ENCODE measurements around the gene ERFE. TPM values are rescaled to one million over a fixed set of nuclear protein-coding genes. Genes with fewer than 3 reads are reported as not detected.
"Not testable (repeated sequence)": the region's sequence is repeated elsewhere in the genome, so short reads cannot be mapped to it uniquely, and the experiment has no call there.

The ERFE gene
- polyA plus RNA-seq, 4 donors, result 4.4 to 7.8 (median 5.1) TPM

DNA sequence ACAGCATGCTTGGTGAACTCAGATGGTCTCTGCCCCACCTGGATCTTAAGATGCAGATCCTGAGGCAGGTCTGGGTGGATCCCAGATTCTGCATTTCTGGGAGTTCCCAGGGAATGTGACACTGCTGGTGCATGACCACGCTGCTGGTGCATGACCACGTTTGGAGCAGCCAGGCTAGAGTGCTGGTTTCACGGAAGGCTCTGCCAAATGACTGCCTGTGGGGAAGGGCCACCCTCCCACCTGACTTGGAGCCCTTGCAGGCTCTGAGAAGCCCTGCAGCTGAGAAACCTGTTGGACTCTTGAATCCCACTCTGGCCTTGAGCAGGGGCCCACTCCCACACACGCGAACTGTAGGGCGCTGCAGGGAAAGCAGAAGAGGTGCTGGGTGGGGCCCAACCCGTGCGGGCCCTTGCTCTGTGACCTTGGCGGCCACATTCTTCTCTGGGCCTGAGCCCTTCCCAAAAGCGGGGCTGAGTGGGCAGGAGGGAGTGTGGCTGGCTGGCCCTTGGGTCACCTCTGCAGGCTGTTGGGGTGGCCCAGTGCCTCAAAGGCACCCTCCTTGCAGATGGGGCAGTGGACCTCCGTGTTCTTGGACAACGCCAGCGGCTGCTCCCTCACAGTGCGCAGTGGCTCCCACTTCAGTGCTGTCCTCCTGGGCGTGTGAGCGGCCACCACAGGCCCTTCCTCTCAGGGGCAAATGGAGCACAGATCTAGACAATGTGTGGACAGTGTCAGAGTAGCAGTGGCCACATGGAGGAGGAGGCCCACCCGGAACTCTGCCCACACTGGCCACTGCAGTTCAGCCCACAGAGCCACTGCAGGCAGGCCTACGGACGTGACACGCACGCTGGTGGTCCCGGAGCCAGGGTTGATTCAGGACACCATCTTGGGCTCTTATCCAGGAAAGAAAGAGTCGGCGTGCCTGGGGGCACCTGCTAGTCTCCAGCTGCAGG lies 7.9 kb downstream of the ERFE start:
- DNase-seq (ENCODE audit: low read depth in 4 of 4, low spot score in 2 of 4), result no peak

DNA sequence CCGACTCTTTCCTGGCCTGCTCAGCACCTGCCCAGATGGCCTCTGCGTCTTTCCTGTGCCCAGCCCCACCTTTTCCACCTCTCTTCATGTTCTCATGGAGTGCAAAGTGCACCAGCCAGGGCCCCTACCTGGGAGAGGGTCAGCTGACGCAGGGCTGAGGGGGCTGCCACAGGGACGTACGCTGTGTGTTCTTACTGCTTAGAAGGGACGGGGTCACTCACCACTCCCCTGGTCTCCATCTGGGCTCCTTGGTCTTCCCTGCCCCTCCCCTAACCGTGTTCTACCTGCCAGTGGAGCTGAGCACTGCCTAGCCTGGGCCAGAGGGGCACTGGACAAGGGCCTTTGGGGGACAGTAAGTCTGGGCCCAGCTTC lies 8.6 kb downstream of the ERFE start:
- no peak for DNase-seq (ENCODE audit: low read depth in 4 of 4, low spot score in 2 of 4)

DNA sequence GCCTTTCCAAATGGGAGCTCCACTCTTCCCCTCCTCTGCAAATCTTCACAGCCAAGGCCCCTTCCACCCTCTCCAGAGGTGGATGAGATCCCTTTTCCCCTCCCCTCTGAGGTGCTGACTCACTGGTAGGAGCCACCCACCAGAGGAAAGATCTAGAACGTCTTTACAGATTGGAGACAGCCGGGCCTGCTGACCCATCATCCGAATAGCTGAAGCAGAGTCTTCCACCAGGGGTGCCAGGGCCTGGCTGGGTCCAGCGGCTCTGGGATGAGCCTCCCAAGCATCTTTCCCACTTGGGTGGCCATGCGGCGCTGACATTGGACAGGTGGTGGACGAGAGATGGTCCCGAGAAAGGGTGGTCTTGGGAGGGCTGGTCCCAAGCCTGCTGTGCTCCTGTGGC lies 9.0 kb downstream of the ERFE start:
- DNase-seq (ENCODE audit: low read depth in 4 of 4, low spot score in 2 of 4), result no peak

DNA sequence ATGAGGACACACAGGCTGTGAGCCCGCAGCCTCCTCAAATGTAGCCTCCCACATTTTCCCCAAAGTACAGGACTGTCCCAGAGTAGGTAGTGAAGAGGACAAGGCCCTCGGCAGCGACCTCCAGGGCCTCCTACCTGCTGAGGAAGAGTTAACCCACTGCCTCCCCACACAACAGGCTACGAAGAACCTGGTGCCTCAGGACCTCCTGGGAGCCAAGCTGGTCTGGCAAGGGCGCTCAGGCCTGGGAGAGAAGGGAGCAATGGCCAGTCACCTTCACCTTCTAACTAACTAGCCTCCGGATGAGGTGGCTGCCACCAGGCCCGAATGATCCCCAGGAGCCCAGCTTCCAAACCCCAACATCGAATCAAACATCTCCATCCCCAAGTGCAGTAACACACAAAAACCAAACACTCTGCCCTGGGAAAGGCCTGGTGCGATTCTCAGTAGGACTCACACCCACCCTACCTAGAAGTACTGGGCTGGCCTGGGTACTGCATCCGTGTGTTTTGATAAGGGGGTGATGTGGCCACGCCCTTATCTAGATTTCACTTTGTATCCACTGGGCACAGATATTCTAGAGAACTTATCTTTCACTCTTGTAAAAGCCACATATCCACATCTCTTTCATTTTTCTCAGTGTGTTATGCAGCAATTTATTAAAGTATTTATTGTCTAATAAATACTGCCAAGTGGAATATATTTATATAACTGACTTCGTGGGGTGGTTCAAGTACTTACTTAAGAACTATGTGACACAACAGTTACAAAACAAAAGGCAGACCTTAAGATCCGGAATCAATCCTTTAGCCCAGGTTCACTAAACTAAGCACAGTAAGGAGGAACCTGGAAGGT lies 9.7 kb downstream of the ERFE start:
- no peak for DNase-seq (ENCODE audit: low read depth in 4 of 4, low spot score in 2 of 4)

DNA sequence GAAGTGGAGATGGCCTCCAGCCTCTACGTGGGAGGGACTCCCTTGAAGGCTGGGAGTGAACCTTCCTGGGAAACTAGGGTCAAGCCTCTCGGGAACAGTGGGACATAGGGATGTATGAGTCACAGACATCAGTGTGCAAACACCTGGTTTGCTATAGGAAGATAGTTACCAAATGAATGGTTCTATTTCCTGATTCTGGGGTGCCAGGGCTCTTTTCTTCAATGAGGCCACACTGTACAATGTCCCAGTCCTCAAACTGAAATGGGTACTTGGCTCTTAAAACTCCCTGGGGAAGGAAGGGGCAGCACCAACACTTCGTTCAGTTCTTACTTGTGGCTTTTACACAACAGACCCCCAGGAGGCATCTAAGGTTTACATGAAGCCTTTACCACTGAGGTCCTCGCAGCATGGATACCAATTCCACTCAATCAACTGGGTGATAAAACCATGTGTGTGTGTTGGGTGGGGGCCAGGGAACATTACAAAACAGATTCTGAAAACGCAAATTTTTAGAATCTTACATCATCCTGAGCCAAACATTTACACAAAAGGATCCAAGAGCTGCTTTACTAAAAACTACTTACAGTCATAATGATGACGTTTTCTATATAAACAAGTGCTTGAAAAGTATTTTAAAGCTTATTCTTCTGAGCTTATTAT lies 10.4 kb downstream of the ERFE start:
- no peak for DNase-seq (ENCODE audit: low read depth in 4 of 4, low spot score in 2 of 4)

DNA sequence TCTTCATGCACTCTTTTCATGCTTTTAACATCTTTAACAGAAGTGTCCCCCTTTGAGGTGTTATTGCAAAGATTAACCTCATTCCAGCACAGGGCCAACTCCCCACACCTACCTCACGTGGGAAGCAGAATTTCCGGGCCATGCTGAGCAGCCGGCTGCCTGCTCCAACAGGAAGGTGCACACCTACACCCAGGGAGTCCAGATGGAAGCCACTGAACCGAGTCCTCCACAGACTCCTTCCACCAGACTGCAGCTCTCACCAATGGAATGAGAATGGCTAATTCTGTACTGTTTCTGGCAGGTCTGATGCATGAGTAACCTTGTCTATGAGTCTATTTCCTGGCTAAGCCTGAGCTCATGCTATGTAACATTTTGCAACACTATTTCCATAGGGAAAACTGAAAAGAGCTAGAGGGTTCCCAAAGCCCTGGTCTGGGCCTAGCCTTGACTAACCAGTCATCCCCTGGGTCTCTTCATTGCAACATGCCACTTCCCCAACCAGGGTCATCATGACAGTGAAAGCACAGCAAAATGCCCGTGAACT lies 11.0 kb downstream of the ERFE start:
- DNase-seq (ENCODE audit: low read depth in 4 of 4, low spot score in 2 of 4), result no peak

DNA sequence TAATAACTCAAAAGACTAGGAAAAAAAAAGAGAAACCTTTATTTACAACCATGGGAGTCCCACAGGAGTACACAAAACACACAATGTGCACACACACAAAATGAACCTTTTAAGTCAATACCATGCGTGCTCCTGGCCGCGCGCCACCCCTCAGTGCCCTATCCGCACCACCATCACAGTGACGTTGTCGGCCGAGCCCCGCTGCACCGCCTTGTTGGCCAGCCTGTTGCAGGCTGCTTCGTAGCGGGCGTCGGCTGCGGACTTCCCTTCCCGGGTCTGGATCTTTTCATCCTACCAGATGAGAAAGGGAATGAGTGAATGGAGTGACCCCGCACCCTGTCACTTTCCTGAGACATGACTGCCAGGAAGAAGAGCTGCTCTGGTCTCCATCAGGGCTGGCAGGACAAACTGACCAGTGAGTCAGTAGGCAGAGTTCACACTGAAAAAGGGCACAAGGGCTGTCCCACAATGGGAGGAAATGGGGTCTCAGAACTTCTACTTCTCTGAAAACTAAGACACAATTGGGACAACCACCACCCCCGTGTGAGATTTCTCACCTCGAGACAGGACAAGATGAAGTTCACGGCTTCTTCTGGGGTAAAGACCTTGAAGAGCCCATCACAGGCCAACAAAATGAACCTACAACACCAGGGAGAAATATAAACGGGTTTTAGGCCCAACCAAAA lies 11.8 kb downstream of the ERFE start:
- DNase-seq (ENCODE audit: low read depth in 4 of 4, low spot score in 2 of 4), result no peak

DNA sequence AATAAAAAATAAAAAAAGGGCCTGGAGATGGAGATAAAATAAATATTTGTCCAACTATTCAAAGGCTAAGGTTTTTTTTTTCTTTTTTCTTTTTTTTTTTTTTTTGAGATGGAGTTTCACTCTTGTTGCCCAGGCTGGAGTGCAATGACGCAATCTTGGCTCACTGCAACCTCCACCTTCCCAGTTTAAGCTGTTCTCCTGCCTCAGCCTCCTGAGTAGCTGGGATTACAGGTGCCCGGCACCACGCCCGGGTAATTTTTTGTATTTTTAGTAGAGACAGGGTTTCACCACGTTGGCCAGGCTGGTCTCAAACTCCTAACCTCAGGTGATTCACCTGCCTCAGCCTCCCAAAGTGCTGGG lies 12.3 kb downstream of the ERFE start:
- not testable (repeated sequence) for DNase-seq (ENCODE audit: low read depth in 4 of 4, low spot score in 2 of 4)

DNA sequence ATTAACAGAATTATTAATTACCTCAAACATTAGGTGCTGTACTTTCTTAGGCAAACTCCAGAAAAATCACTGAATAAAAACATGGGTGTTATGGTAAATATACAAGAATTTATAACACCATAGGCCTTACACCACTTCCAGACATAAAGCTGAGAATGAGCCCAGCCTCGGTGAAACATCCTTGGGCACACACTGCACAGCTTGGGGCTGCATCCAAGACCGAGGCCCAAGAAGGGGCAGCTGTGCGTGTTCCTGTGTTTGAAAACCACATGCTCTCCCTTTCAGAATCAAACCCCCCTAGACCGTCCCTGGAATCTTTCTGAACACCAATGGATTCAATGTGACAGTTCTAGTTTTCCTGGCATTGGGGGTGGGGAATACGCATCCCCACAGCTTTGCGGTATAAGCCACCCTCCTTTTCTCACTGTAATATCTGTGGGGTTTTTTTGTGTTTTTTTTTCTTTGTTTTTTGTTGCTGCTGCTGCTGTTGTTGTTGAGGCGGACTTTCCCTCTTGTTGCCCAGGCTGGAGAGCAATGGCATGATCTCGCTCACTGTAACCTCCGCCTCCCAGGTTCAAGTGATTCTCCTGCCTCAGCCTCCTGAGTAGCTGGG lies 12.9 kb downstream of the ERFE start:
- DNase-seq (ENCODE audit: low read depth in 4 of 4, low spot score in 2 of 4), result no peak

DNA sequence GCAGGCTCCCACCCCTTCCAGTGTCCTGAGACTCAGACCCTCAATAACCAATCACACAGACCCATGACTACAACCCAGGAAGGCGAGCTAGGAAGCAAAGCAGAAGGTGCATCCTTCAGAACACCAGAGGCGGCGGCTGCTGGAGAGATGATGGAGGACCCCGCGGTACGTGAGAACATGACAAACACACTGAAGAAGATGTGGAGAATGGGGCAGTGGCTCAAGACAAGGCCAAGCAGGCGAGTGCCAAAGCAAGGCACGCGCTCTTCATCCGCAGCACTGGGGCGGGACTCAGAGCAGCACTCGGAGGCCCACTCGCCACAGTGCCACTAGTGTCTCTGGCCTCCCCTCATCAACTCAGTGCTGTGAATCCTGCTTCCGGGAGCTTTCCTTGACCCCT lies 13.7 kb downstream of the ERFE start:
- no peak for DNase-seq (ENCODE audit: low read depth in 4 of 4, low spot score in 2 of 4)

DNA sequence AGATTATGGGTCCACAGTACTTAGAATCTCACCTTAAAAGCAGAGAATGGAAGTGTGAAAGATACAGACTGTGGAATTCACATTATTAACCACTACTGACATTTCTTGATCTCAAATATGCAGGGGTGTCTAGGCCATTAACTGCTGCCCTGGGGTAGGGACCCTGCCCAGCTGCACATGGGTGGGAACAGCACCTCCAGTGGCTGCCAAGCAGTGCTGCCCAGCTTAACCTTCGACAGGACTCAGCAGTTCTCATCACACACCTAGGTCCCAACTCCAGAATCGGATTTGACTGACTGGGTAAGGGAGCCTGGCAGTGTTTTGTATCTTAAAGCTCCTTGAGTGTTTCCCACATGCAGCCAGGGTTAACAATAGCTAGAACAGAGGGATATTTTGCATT lies 14.9 kb downstream of the ERFE start:
- DNase-seq (ENCODE audit: low read depth in 4 of 4, low spot score in 2 of 4), result no peak

DNA sequence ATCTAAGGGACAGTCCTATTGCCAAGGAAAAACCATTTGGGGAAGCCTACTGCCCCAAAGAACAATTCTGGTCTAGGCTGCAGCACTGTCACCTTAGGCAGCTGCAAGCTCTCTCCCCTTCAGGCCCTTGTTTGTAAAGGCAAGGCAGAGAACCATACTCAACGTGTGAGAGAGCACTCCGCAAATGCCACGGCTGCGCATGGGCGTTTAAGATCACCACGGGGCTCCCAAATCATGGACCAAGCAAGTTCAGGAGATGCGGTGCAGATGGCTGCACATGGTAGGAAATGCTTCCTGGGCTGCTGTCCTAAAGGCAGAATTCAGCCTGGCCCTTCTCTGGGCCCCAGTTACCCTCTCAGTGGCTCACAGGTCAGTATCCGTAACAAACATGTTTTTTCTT lies 15.5 kb downstream of the ERFE start:
- DNase-seq (ENCODE audit: low read depth in 4 of 4, low spot score in 2 of 4), result no peak

DNA sequence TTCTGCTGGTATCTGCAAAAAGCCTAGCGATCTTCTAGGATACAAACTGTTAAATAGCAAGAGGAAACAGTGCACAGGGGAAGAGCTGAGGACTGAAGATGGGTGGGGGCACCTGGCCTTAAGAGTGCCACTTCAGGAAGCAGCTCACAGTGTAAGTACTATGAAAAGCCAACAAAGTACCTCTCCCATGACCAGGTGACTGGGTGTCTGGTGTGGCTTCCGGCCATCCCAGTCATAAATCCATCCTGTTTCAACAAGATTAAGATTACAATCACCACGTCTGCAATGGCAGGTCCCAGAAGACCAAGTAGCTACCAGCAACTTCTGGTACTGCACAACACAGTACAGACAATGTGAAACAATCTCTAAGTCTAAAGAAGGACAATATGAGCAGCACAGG lies 15.9 kb downstream of the ERFE start:
- DNase-seq (ENCODE audit: low read depth in 4 of 4, low spot score in 2 of 4), result no peak

DNA sequence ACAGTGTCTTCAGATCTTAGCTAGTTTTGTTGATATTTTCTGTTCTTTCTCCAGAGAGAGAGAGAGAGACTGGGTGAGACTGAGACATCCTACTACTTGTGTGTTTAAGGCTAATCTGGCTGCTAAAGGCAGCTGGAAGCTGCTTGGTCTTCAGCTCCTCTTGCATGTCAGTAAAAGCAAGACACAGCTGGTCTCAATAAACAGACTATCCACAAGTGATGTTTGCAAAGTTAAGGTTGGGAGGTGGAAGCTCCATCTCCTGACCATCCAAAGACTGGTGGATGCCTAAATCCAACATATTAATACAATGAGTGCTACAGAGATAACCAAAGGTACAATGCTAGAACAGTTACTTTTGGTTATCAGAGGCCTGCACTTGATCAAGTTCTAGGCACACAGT lies 17.8 kb downstream of the ERFE start:
- no peak for DNase-seq (ENCODE audit: low read depth in 4 of 4, low spot score in 2 of 4)

DNA sequence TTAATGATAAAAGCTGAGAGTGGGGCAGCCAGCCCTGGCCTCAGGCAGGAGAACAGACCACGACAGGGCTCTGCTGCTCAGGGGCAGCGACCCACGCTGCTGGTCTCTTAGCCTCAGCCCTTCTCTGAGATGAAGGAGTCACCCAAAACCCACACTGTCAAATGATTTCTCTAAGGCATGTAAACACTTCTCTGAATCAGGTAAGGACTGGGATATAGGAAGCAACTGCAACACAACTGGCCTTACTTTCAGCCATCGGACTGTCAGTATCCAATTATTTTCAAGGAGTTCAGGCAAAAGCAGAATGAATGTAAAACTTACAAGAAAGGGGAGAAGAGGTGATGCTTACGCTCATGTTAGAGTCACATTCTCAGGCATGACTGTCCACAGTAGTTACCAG lies 21.8 kb downstream of the ERFE start:
- no peak for DNase-seq (ENCODE audit: low read depth in 4 of 4, low spot score in 2 of 4)

DNA sequence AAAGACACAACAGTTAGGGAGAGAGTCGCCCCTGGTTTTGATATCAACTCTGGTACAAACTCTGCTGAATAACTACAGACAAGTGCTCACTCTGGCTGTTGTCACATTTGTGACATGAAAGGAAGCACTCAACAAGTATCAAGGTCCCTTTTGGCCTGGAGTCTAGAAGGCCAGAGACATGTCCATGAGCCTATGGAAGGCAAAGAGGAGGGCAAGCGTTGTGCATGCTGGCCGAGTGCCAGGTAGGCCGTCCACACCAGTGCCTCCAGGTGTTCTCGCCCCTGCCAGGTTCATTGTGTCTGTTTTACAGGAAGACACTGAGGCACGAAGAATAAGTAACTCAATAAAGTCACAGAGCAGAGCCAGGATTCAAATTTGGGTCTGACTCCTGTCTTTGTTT lies 23.6 kb downstream of the ERFE start:
- no peak for DNase-seq (ENCODE audit: low read depth in 4 of 4, low spot score in 2 of 4)

DNA sequence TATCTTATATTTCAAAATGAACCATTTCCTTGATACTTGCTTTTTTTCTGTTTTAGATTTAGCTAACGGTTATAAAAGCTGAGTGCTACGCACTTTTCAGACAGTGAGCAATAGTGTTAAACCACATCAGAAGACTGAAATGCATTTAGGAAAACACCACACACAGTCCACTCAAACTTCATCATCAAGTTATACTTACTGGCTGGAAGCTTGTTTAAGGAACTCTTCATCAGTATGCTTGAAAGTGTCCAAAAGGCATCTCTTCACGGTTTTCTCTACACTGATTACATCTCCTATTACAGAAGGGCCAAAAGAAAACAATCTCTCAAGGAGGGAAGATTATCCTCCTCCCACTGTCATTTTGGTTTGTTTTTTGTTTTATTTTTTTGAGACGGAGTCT lies 25.1 kb downstream of the ERFE start:
- DNase-seq (ENCODE audit: low read depth in 4 of 4, low spot score in 2 of 4), result no peak

DNA sequence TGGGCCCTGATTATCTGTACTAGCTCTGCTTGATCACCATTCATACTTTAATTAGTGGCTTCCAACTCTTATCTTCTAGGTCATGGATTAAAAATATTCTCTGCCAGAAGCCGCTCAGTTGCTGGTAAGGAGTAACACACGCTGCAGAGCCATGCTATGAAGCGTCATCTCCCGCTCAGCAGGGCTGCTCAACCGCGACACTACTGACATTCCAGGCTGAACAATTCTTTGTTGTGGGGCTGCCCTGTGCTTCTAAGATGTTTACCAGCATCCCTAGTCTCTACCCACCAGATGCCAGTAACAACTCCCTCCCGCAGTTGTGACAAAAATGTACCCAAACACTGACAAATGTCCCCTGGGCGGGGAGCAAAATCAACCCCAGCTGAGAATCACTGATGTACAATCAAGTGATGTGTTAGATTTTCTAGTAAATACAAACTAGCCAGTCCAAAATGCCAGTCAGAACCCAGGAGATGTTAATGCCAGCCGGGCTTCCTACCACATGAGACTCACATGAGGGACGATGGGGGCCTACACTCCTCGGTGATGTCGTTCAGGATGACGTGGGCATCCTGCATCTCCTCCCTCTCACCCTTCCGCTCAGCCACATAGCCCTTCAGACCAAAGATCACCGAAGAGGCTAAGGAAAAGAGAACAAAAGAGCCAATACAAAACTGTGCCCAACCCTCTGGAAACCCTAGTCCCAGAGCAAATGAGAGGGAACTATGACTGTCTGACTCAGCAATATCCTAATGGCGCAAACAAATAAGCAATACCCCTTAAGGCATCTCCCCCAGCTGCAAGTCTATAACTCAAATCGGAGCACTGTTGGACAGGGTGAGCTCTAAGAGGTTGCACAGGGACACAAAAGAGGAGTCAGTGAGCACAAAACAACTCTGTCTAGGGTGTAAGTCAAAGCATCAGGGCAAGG lies 29.1 kb downstream of the ERFE start:
- no peak for DNase-seq (ENCODE audit: low read depth in 4 of 4, low spot score in 2 of 4)

DNA sequence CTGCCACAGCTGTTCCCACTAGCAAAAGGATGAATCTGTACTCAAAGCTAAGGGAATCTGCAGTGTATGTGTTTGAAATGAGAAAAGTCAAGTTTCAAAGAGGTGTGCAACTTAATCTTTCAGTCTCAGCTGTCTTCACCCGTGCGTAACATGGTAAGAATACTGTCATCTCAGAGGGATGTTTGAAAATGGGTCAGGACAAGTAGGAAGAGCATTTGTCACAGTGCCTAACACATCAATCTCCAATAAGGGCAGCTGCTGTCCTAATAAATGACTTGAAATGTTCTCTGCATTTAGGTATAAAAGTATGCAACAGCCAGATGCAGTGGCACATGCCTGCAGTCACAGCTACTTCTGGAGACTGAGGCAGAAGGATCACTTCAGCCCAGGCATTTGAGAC lies 31.7 kb downstream of the ERFE start:
- no peak for DNase-seq (ENCODE audit: low read depth in 4 of 4, low spot score in 2 of 4)

Data from left renal cortex interstitium (tissue), 4 donors.